ENCODE measurements around the gene MT1F. TPM values are rescaled to one million over a fixed set of nuclear protein-coding genes. Genes with fewer than 3 reads are reported as not detected.

Gene MT1F
- total RNA-seq, 2 donors from 2014 or later = 27.5 to 92.0 TPM

- intact Hi-C loops (cut with DNase I) = no loop called here
Observed at GRCh38 chr16:56652600-56652999, 5.2 kb upstream of the MT1F start.

GRCh38 chr16:56653218-56653617 lies 4.5 kb upstream of the MT1F start:
- Histone ChIP-seq H3K4me3 (no peak overlapping the region), H3K27ac (no peak overlapping the region), H3K27me3 (no peaks in the 10 kb centered on the region), H3K4me1 (peaks cover 6% of the 10 kb centered on the region), H3K36me3 (replicated peaks in 1 of 2; ENCODE audit: insufficient read depth in 1 of 2, low read depth in 2 of 2) (no peaks in the 10 kb centered on the region), H3K9me3 (no peaks in the 10 kb centered on the region)
- DNase-seq (no peak), ATAC-seq (no peak)
- intact Hi-C loops (cut with DNase I) = no loop called here
- TF ChIP-seq POLR2A (IDR thresholded peaks at IDR 0.05) = no peak
- TF ChIP-seq CTCF (IDR thresholded peaks at IDR 0.05) = no peak
- 74 to 86% methylated on average over 7 of the region's 7 CpGs for whole genome bisulfite sequencing, 2 donors

More at GRCh38 chr16:56652600-56652999, 5.2 kb upstream of the MT1F start:
- DNase-seq = no peak
- H3K27ac ChIP-seq = no peak overlapping the region
- no peak overlapping the region for H3K4me3 ChIP-seq
- no peaks in the 10 kb centered on the region for H3K36me3 ChIP-seq (replicated peaks in 1 of 2; ENCODE audit: insufficient read depth in 1 of 2, low read depth in 2 of 2)
- peaks cover 4% of the 10 kb centered on the region for H3K4me1 ChIP-seq
- TF ChIP-seq CTCF (IDR thresholded peaks at IDR 0.05) = no peak
- no peak for ATAC-seq
- H3K27me3 ChIP-seq = no peaks in the 10 kb centered on the region
- H3K9me3 ChIP-seq = no peaks in the 10 kb centered on the region
- WGBS, 2 donors = 20 to 44% methylated on average over 1 of the region's 1 CpG

GRCh38 chr16:56658327-56658875 lies 642 bp downstream of the MT1F start:
- Histone ChIP-seq H3K27me3 (no peaks in the 10 kb centered on the region), H3K4me3 (peak overlapping the region; percentile 20 to 61), H3K27ac (peak overlapping the region; percentile 92 to 97 (median 96)), H3K9me3 (no peaks in the 10 kb centered on the region), H3K4me1 (peaks cover 21% of the 10 kb centered on the region), H3K36me3 (replicated peaks in 1 of 2; ENCODE audit: insufficient read depth in 1 of 2, low read depth in 2 of 2) (no peaks in the 10 kb centered on the region)
- TF ChIP-seq CTCF (IDR thresholded peaks at IDR 0.05) = peak in 1 of 7 experiments; percentile 9
- no peak for TF ChIP-seq POLR2A (IDR thresholded peaks at IDR 0.05)
- ATAC-seq (peak; percentile 6), DNase-seq (peak in 2 of 4 donors; percentile 39 to 66)
- intact Hi-C loops (cut with DNase I) = no loop called here
- WGBS, 2 donors = 9 to 10% methylated on average over 7 to 10 of the region's 10 CpGs

- H3K4me3 ChIP-seq = no peak overlapping the region
- WGBS, 2 donors = 49 to 66% methylated on average over 44 to 45 of the region's 48 CpGs
- no peaks in the 10 kb centered on the region for H3K36me3 ChIP-seq (replicated peaks in 1 of 2; ENCODE audit: insufficient read depth in 1 of 2, low read depth in 2 of 2)
- no peak for TF ChIP-seq CTCF (IDR thresholded peaks at IDR 0.05)
- no peak for TF ChIP-seq POLR2A (IDR thresholded peaks at IDR 0.05)
- no peak overlapping the region for H3K27ac ChIP-seq
- ATAC-seq (no peak), DNase-seq (no peak)
- no peaks in the 10 kb centered on the region for H3K9me3 ChIP-seq
- H3K27me3 ChIP-seq = no peaks in the 10 kb centered on the region
- peaks cover 31% of the 10 kb centered on the region for H3K4me1 ChIP-seq
- intact Hi-C loops (cut with DNase I) = no loop called here
Observed at GRCh38 chr16:56662357-56663354, 4.9 kb downstream of the MT1F start.
